DOHH2 (cell line): ENCODE measurements around the gene PNPLA2.

ENCODE experiments used
- EZH2phosphoT487 ChIP-seq: fragments of 200-600 bp; sonication (generic); IDR thresholded peaks from 2 replicates; pipeline ENCODE4 v1.6.1; 2017; ENCODE audit warnings: borderline replicate concordance, mild to moderate bottlenecking, antibody characterized with exemption, low read length, moderate library complexity, mixed read lengths
- TF ChIP-seq, protein P1 (sequence below): fragments of 200-600 bp; sonication (generic); IDR thresholded peaks from one replicate; pipeline ENCODE4 v1.5.1; 2014; ENCODE audit warnings: antibody characterized with exemption, mild to moderate bottlenecking, low read depth, low read length; ENCODE audit not compliant: poor library complexity, severe bottlenecking

DNA sequence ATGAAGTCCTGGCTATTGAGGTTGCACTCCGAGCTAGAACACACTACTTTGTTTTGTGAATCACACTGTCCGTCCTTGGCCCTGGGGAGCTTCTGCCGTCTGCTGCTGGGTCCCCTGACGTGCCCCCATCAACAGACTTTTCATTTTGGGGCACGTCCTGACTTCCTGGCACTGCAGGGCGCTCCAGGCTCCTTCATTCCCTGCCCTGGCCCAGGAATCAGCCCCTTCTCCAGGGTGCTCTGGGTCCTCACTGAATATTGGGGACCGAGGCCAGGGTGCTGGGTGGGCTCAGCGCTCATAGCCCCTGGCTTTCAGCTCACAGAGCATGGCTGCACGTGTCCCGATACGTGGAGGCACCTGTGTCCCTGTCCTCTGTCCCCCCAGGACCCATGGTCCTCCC lies 46.2 kb downstream of the PNPLA2 start:
- TF ChIP-seq, protein P1, sequence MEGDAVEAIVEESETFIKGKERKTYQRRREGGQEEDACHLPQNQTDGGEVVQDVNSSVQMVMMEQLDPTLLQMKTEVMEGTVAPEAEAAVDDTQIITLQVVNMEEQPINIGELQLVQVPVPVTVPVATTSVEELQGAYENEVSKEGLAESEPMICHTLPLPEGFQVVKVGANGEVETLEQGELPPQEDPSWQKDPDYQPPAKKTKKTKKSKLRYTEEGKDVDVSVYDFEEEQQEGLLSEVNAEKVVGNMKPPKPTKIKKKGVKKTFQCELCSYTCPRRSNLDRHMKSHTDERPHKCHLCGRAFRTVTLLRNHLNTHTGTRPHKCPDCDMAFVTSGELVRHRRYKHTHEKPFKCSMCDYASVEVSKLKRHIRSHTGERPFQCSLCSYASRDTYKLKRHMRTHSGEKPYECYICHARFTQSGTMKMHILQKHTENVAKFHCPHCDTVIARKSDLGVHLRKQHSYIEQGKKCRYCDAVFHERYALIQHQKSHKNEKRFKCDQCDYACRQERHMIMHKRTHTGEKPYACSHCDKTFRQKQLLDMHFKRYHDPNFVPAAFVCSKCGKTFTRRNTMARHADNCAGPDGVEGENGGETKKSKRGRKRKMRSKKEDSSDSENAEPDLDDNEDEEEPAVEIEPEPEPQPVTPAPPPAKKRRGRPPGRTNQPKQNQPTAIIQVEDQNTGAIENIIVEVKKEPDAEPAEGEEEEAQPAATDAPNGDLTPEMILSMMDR, result no peak
- TF ChIP-seq EZH2phosphoT487, result no peak
